Mesendoderm (in vitro differentiated cells): ENCODE measurements around the gene GPHN.
"Not testable (repeated sequence)": the region's sequence is repeated elsewhere in the genome, so short reads cannot be mapped to it uniquely, and the experiment has no call there.

Source experiments
- DNase-seq: peaks from one replicate; pipeline ENCODE4 v3.0.0; 2013
- H2AK5ac ChIP-seq: 2 replicates; pipeline ENCODE4 v1.6.1; 2013; ENCODE audit warnings: low read length, inconsistent platforms
- H2BK120ac ChIP-seq: 2 replicates; pipeline ENCODE4 v1.6.1; 2013; ENCODE audit warnings: low read depth, mild to moderate bottlenecking, low read length, moderate library complexity, mixed read lengths
- H2BK15ac ChIP-seq: replicated peaks from 2 replicates; pipeline ENCODE4 v1.6.1; 2013; ENCODE audit warnings: low read depth, mild to moderate bottlenecking, moderate library complexity
- H2BK5ac ChIP-seq: 2 replicates; pipeline ENCODE4 v1.6.1; 2013; ENCODE audit warnings: low read length, inconsistent platforms
- H3K18ac ChIP-seq: 2 replicates; pipeline ENCODE4 v1.6.1; 2013; ENCODE audit warnings: mild to moderate bottlenecking, low read length, mixed read lengths
- H3K23ac ChIP-seq: one replicate; pipeline ENCODE4 v1.6.1; 2013; ENCODE audit warnings: low read length
- H3K27ac ChIP-seq: 2 replicates; pipeline ENCODE4 v1.5.1; 2013; ENCODE audit warnings: low read depth, mild to moderate bottlenecking, inconsistent platforms, low read length, moderate library complexity
- H3K27me3 ChIP-seq: 2 replicates; pipeline ENCODE4 v1.6.1; 2013; ENCODE audit warnings: low read length, control low read depth, mild to moderate bottlenecking, inconsistent platforms; ENCODE audit not compliant: insufficient read depth, poor library complexity
- H3K36me3 ChIP-seq: 2 replicates; pipeline ENCODE4 v1.6.1; 2013; ENCODE audit warnings: low read length, inconsistent platforms; ENCODE audit not compliant: control insufficient read depth, insufficient read depth
- H3K4ac ChIP-seq: one replicate; pipeline ENCODE4 v1.6.1; 2013; ENCODE audit warnings: low read depth, mild to moderate bottlenecking, low read length, moderate library complexity
- H3K4me1 ChIP-seq: 2 replicates; pipeline ENCODE4 v1.6.1; 2013; ENCODE audit warnings: low read depth, low read length, inconsistent platforms; ENCODE audit not compliant: control insufficient read depth
- H3K4me2 ChIP-seq: 2 replicates; pipeline ENCODE4 v1.6.1; 2013; ENCODE audit warnings: low read length
- H3K4me3 ChIP-seq: 2 replicates; pipeline ENCODE4 v1.5.1; 2013; ENCODE audit warnings: mild to moderate bottlenecking, low read length
- H3K56ac ChIP-seq: one replicate; pipeline ENCODE4 v1.6.1; 2013; ENCODE audit warnings: low read length
- H3K79me1 ChIP-seq: 2 replicates; pipeline ENCODE4 v1.6.1; 2013; ENCODE audit warnings: low read length, inconsistent platforms
- H3K79me2 ChIP-seq: 2 replicates; pipeline ENCODE4 v1.6.1; 2013; ENCODE audit warnings: mild to moderate bottlenecking, low read length; ENCODE audit not compliant: control insufficient read depth, insufficient read depth
- H3K9ac ChIP-seq: 2 replicates; pipeline ENCODE4 v1.6.1; 2013; ENCODE audit warnings: low read length, inconsistent platforms
- H4K5ac ChIP-seq: one replicate; pipeline ENCODE4 v1.6.1; 2013; ENCODE audit warnings: low read length
- H4K8ac ChIP-seq: one replicate; pipeline ENCODE4 v1.6.1; 2013; ENCODE audit warnings: low read depth, mild to moderate bottlenecking, control low read depth, low read length, moderate library complexity
- WGBS: extraction: QIAGEN DNeasy Blood & Tissue Kit; methylation state at CpG from one replicate; pipeline ENCODE4 v1.1.7; 2013; ENCODE audit warnings: low lambda C conversion rate, missing lambda C conversion rate; ENCODE audit not compliant: insufficient coverage; ENCODE audit errors: extremely low coverage; 5-methylcytosine and 5-hydroxymethylcytosine counted together

Gene GPHN

DNA sequence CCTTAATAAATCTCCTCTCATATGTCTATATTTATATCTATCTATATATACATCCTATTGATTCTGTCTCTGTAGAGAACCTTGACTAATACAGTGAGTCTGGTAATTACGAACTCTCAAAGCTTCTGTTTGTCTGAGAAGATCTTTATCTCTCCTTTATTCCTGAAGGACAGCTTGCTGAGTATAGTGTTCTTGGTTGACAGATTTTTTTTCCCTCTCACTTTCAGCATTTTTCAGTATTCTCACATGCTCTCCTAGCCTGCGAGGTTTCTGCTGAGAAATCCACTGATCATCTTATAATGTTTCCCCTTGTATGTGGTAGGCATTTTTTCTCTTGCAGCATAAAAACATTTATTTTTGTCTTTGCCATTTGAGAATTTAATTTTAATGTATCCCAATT, 67.1 kb downstream of the GPHN start:
- WGBS, result no CpG with 5 or more reads among the region's 2 CpGs
- Histone ChIP-seq H2BK5ac (no peak overlapping the region), H3K23ac (no peak overlapping the region), H4K8ac (no peak overlapping the region), H3K79me1 (peaks cover 2% of the 10 kb centered on the region), H4K5ac (no peak overlapping the region), H3K4me1 (no peaks in the 10 kb centered on the region), H3K18ac (no peak overlapping the region), H3K79me2 (peaks cover 2% of the 10 kb centered on the region), H3K4me2 (no peak overlapping the region), H3K36me3 (no peaks in the 10 kb centered on the region), H2BK120ac (no peak overlapping the region), H3K4ac (no peak overlapping the region), H3K27me3 (no peaks in the 10 kb centered on the region), H3K9ac (no peak overlapping the region), H3K27ac (no peak overlapping the region), H3K56ac (no peak overlapping the region), H2AK5ac (no peak overlapping the region), H2BK15ac (no peak overlapping the region), H3K4me3 (no peak overlapping the region)
- no peak for DNase-seq

DNA sequence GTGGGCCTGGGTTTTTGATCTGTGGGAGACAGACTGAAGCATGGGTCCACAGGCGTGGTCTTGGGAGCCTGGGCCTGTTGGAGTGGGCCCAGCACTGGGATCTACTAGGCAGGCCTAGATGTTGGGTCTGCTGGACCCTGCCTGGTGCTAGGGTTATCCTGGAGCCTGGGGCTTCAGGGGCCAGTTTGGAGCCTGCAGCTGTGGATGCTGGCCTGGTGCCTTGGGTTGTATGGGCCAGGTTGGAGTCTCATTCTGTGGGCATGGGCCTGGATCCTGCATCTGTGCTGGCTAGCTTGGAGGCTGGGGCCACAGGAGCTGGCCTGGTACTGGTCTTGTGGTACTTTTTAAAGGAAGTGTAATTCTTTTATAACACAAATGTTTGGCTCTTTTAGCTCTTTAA, 68.0 kb downstream of the GPHN start:
- Histone ChIP-seq H3K36me3 (no peaks in the 10 kb centered on the region), H2BK15ac (no peak overlapping the region), H2BK120ac (no peak overlapping the region), H3K4ac (no peak overlapping the region), H4K5ac (no peak overlapping the region), H3K4me3 (no peak overlapping the region), H3K27me3 (no peaks in the 10 kb centered on the region), H3K56ac (no peak overlapping the region), H4K8ac (no peak overlapping the region), H2AK5ac (no peak overlapping the region), H3K79me1 (peaks cover 2% of the 10 kb centered on the region), H3K4me2 (no peak overlapping the region), H3K9ac (no peak overlapping the region), H3K79me2 (peaks cover 2% of the 10 kb centered on the region), H3K23ac (no peak overlapping the region), H3K18ac (no peak overlapping the region), H3K27ac (no peak overlapping the region), H2BK5ac (no peak overlapping the region), H3K4me1 (no peaks in the 10 kb centered on the region)
- WGBS, result no CpG with 5 or more reads among the region's 1 CpG
- no peak for DNase-seq

DNA sequence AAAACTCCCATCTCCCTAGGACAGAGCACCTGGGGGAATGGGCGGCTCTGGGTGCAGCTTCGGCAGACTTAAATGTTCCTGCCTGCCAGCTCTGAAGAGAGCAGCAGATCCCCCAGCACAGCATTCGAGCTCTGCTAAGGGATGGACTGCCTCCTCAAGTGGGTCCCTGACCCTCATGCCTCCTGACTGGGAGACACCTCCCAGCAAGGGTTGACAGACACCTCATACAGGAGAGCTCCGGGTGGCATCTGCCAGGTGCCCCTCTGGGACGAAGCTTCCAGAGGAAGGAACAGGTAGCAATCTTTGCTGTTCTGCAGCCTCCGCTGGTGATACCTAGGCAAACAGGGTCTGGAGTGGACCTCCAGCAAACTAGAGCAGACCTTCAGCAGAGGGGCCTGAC, 79.8 kb downstream of the GPHN start:
- not testable (repeated sequence) for H3K18ac ChIP-seq, H3K4me2 ChIP-seq, H3K23ac ChIP-seq, H3K4me3 ChIP-seq, H3K79me1 ChIP-seq, DNase-seq, H3K4ac ChIP-seq, H4K8ac ChIP-seq, H2AK5ac ChIP-seq, H3K4me1 ChIP-seq, H3K79me2 ChIP-seq, H2BK15ac ChIP-seq, H3K56ac ChIP-seq, H3K9ac ChIP-seq, H3K27ac ChIP-seq, H2BK5ac ChIP-seq, H4K5ac ChIP-seq, H3K27me3 ChIP-seq, H2BK120ac ChIP-seq, H3K36me3 ChIP-seq
- no CpG with 5 or more reads among the region's 6 CpGs for WGBS

DNA sequence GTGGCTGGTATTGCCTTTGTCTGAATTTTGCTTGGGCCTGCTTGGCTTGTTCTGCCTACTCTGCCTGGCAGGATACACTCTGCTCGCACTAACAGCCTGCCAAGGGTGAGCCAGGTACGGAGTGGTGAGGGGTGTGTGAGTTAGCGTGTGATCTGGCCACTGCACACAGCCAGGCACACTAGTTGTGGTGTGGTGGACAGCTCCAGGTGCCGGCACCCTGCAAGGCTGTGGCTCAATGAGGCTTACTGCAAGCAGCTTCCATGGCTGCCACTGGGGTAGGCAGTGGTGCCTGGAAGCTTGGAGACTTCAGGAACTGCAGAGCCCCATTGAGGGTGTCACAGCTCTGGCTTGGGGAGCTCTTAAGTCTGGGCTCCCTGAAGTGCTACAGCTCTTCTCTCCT, 87.4 kb downstream of the GPHN start:
- WGBS, result no CpG with 5 or more reads among the region's 4 CpGs
- Histone ChIP-seq H3K18ac (no peak overlapping the region), H3K4ac (no peak overlapping the region)

DNA sequence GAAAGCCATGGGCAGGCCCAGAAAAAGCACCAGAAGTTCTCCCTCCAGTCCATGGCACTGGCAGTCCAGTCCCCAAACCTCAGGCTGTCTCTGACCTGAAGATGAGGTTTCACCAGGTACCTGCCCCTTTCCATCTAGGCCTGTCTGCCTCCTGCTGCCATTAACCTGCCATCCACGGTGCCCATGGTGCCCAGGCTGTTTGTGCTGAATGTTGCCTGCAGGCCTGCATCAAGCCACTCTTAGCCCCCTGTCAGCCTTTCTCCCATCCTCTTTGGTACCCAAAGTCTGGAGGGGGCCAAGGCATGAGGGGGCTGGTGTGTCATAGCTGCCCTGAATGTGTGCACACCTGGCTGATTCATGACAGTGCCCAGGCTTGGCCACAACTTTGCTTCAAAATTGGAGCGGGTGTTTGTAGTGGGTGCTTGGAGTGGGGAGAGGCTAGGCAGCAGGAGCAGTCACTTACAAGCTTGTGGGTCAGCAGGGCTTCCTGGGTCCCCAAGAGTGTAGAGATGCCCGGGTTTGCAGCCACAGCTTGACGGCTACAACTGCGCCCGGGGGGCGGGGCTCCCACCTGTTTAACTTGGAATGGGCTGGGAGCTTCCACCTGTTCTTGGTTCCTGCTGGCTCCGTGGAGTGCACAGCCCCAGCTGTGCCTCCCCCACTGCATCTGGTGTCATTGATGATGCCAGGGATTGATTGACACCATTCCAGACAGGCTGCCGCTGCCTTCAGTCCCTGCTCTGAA, 88.5 kb downstream of the GPHN start:
- H4K8ac ChIP-seq, result no peak overlapping the region
- no peak overlapping the region for H3K4me3 ChIP-seq
- no peak for DNase-seq
- no peak overlapping the region for H3K18ac ChIP-seq
- H2BK15ac ChIP-seq, result no peak overlapping the region
- H3K4me1 ChIP-seq, result no peaks in the 10 kb centered on the region
- no peaks in the 10 kb centered on the region for H3K79me2 ChIP-seq
- H3K36me3 ChIP-seq, result no peaks in the 10 kb centered on the region
- H3K27me3 ChIP-seq, result no peaks in the 10 kb centered on the region
- H3K23ac ChIP-seq, result no peak overlapping the region
- no peak overlapping the region for H2BK120ac ChIP-seq
- no peak overlapping the region for H3K4me2 ChIP-seq
- no peak overlapping the region for H2AK5ac ChIP-seq
- H3K79me1 ChIP-seq, result no peaks in the 10 kb centered on the region
- H3K4ac ChIP-seq, result no peak overlapping the region
- H3K56ac ChIP-seq, result no peak overlapping the region
- WGBS, result no CpG with 5 or more reads among the region's 9 CpGs
- H3K9ac ChIP-seq, result no peak overlapping the region
- no peak overlapping the region for H3K27ac ChIP-seq
- no peak overlapping the region for H4K5ac ChIP-seq
- H2BK5ac ChIP-seq, result no peak overlapping the region

More for the DNA sequence above, 87.4 kb downstream of the GPHN start:
- Histone ChIP-seq H2BK5ac (no peak overlapping the region), H3K4me2 (no peak overlapping the region), H3K79me2 (no peaks in the 10 kb centered on the region), H3K27ac (no peak overlapping the region), H3K9ac (no peak overlapping the region), H4K5ac (no peak overlapping the region), H3K27me3 (no peaks in the 10 kb centered on the region), H3K4me1 (no peaks in the 10 kb centered on the region), H2AK5ac (no peak overlapping the region), H3K36me3 (no peaks in the 10 kb centered on the region), H3K23ac (no peak overlapping the region), H3K79me1 (no peaks in the 10 kb centered on the region), H3K56ac (no peak overlapping the region), H3K4me3 (no peak overlapping the region), H2BK120ac (no peak overlapping the region), H4K8ac (no peak overlapping the region), H2BK15ac (no peak overlapping the region)
- no peak for DNase-seq

DNA sequence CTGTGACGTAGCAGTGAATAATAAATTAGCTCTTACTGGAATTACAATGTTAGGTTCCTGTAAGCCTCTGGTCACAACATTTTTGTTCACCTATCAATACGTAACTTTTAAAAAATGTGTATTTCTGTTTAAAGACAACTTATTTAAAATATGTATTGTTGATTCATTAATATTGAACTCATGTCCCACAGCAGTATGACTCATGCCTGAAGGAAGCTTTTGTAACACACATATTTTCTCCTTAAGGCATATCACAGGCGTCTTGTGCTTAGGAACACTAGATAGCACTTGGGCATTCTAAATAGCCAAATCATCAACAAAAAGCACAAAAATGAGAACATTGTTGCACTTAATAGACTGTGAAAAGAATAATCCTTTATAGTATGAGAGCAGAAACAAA, 92.5 kb downstream of the GPHN start:
- Histone ChIP-seq H3K27ac (no peak overlapping the region), H3K79me1 (no peaks in the 10 kb centered on the region), H2BK120ac (no peak overlapping the region), H4K8ac (no peak overlapping the region), H3K23ac (no peak overlapping the region), H2BK15ac (no peak overlapping the region), H3K4me2 (no peak overlapping the region), H2BK5ac (no peak overlapping the region), H3K9ac (no peak overlapping the region), H3K56ac (no peak overlapping the region), H3K36me3 (no peaks in the 10 kb centered on the region), H3K79me2 (no peaks in the 10 kb centered on the region), H3K18ac (no peak overlapping the region), H3K27me3 (no peaks in the 10 kb centered on the region), H3K4me1 (no peaks in the 10 kb centered on the region), H3K4ac (no peak overlapping the region), H2AK5ac (no peak overlapping the region), H3K4me3 (no peak overlapping the region), H4K5ac (no peak overlapping the region)
- no CpG with 5 or more reads among the region's 3 CpGs for WGBS
- no peak for DNase-seq
